HepG2 (cell line): ENCODE data around the gene PHLDB1.

Experiments
- CEBPG ChIP-seq: IDR thresholded peaks from 2 replicates; pipeline ENCODE4 v1.6.1; 2016
- GLMP ChIP-seq: sonication (generic); formaldehyde crosslinking; IDR thresholded peaks from 2 replicates; pipeline ENCODE4 v1.9.0; 2021; ENCODE audit warnings: missing genetic modification reagents, mild to moderate bottlenecking, borderline replicate concordance
- NR0B2 ChIP-seq: sonication (generic); formaldehyde crosslinking; IDR thresholded peaks from 2 replicates; pipeline ENCODE4 v1.4.0; 2020; ENCODE audit warnings: mild to moderate bottlenecking, missing genetic modification reagents
- ZMYM2 ChIP-seq: sonication (generic); formaldehyde crosslinking; IDR thresholded peaks from 2 replicates; pipeline ENCODE4 v1.8.0; 2022; ENCODE audit warnings: mild to moderate bottlenecking, missing genetic modification reagents
- ZNF546 ChIP-seq: sonication (generic); formaldehyde crosslinking; conservative IDR thresholded peaks from 2 replicates; pipeline ENCODE4 v1.8.1; 2023; ENCODE audit warnings: mild to moderate bottlenecking, missing genetic modification reagents

- TF ChIP-seq NR0B2 (CRISPR knock-in tag) (no peak), ZNF546 (CRISPR knock-in tag) (no peak), CEBPG (CRISPR knock-in tag) (no peak), GLMP (CRISPR knock-in tag) (no peak), ZMYM2 (CRISPR knock-in tag) (no peak)
Observed at GRCh38 chr11:118619444-118620197, 12.2 kb downstream of the PHLDB1 start.
